CD4-positive, alpha-beta T cell (primary cell): ENCODE measurements around the gene EEF1AKMT3. TPM values are rescaled to one million over a fixed set of nuclear protein-coding genes. Genes with fewer than 3 reads are reported as not detected.

Experiments
- ATAC-seq: fragments of 200-7000 bp; cut with Tn5 transposase; one replicate; pipeline ENCODE4 v1.10.0; 2022; ENCODE audit warnings: mild to moderate bottlenecking; ENCODE audit not compliant: poor library complexity
- CTCF ChIA-PET: fragments of 350-600 bp; sonication (Branson Sonifier 250); formaldehyde crosslinking; loops from one replicate; lab custom pipeline; 2021; ENCODE audit warnings: antibody characterized with exemption, inconsistent platforms; lab: Charles Lee
- POLR2A ChIA-PET: fragments of 350-600 bp; sonication (Branson Sonifier 250); formaldehyde crosslinking; loops from one replicate; lab custom pipeline; 2021; ENCODE audit warnings: antibody characterized with exemption, inconsistent platforms; lab: Charles Lee
- DNase-seq, 14 experiments: peaks; one replicate each; pipeline ENCODE4 v3.0.0-alpha.2; 2013 to 2020; ENCODE audit warnings: mixed read lengths in 2 of 14
- H3K27ac ChIP-seq, 2 donors: one replicate each; pipeline versions ENCODE4 v1.5.1 to v1.7.0; 2013; ENCODE audit warnings: low read length in 2 of 2, low read depth in 1 of 2, mild to moderate bottlenecking in 1 of 2
- H3K27me3 ChIP-seq, 2 experiments: 1 replicate in 1 of 2; 2 replicates in 1 of 2; pipeline versions ENCODE4 v1.6.1 to v1.7.0; 2013; ENCODE audit warnings: low read length in 2 of 2, control low read depth in 1 of 2, mild to moderate bottlenecking in 1 of 2, moderate library complexity in 1 of 2; ENCODE audit not compliant: insufficient read depth in 2 of 2, control insufficient read depth in 1 of 2
- H3K36me3 ChIP-seq: one replicate; pipeline ENCODE4 v1.6.1; 2013; ENCODE audit warnings: low read length, control low read depth; ENCODE audit not compliant: insufficient read depth
- H3K4me1 ChIP-seq: one replicate; pipeline ENCODE4 v1.6.1; 2013; ENCODE audit warnings: low read length, control low read depth; ENCODE audit not compliant: insufficient read depth
- H3K4me3 ChIP-seq: one replicate; pipeline ENCODE4 v1.5.1; 2013; ENCODE audit warnings: mild to moderate bottlenecking, low read length, moderate library complexity
- H3K9me3 ChIP-seq, 2 experiments: 1 replicate in 1 of 2; 2 replicates in 1 of 2; pipeline versions ENCODE4 v1.6.1 to v1.7.0; 2013; ENCODE audit warnings: low read length in 2 of 2, mild to moderate bottlenecking in 2 of 2, control low read depth in 1 of 2, moderate library complexity in 1 of 2; ENCODE audit not compliant: control insufficient read depth in 1 of 2, insufficient read depth in 1 of 2
- H3K27ac Mint-ChIP-seq: one replicate; pipeline ENCODE4 v1.8.0; 2020; ENCODE audit warnings: mixed read lengths
- H3K27me3 Mint-ChIP-seq: one replicate; pipeline ENCODE4 v1.8.0; 2021; ENCODE audit warnings: mixed read lengths
- H3K36me3 Mint-ChIP-seq: one replicate; pipeline ENCODE4 v1.8.0; 2021; ENCODE audit warnings: low read depth, mixed read lengths
- H3K4me1 Mint-ChIP-seq: one replicate; pipeline ENCODE4 v1.8.0; 2021; ENCODE audit warnings: low read depth, mixed read lengths
- H3K4me3 Mint-ChIP-seq: one replicate; pipeline ENCODE4 v1.8.0; 2020; ENCODE audit warnings: mild to moderate bottlenecking, mixed read lengths
- H3K9me3 Mint-ChIP-seq: one replicate; pipeline ENCODE4 v1.8.0; 2020; ENCODE audit warnings: mixed read lengths
- intact Hi-C, 2 experiments: fragments of 100-400 bp; cut with DNase I in 1 of 2; cut with micrococcal nuclease in 1 of 2; formaldehyde crosslinking; loops; one replicate each; pipeline versions ENCODE4 v1.15.1 to v1.9.0; 2023 to 2025; cut with DNase I, micrococcal nuclease
- polyA plus RNA-seq, 2 donors: library from polyadenylated mRNA; unstranded; fragments of 120-200 nt; gene quantifications; one replicate each; pipeline ENCODE4 v1.2.1, GENCODE V29; 2013
- total RNA-seq, 174 experiments: library from RNA in 2 of 174; stranded (reverse) in 2 of 174; gene quantifications; one replicate each; pipeline ENCODE4 v1.2.3 and lab custom pipeline; 2021 to 2026
- TF ChIP-seq, protein P1 (sequence below): fragments of 200-600 bp; IDR thresholded peaks from one replicate; pipeline ENCODE4 v1.8.0; 2022; ENCODE audit warnings: antibody characterized with exemption, mild to moderate bottlenecking

Gene EEF1AKMT3
- total RNA-seq (1 to 10 TPM; 1.1 to 1.4 TPM), total RNA-seq (lab: John Stamatoyannopoulos, UW) (0.46 to 8.7 (median 2.1) reads per million in 172 experiments)
- 9.0 TPM for polyA plus RNA-seq (2013, experiment 1 of 2)
- polyA plus RNA-seq (2013, experiment 2 of 2), result 3.5 TPM

DNA sequence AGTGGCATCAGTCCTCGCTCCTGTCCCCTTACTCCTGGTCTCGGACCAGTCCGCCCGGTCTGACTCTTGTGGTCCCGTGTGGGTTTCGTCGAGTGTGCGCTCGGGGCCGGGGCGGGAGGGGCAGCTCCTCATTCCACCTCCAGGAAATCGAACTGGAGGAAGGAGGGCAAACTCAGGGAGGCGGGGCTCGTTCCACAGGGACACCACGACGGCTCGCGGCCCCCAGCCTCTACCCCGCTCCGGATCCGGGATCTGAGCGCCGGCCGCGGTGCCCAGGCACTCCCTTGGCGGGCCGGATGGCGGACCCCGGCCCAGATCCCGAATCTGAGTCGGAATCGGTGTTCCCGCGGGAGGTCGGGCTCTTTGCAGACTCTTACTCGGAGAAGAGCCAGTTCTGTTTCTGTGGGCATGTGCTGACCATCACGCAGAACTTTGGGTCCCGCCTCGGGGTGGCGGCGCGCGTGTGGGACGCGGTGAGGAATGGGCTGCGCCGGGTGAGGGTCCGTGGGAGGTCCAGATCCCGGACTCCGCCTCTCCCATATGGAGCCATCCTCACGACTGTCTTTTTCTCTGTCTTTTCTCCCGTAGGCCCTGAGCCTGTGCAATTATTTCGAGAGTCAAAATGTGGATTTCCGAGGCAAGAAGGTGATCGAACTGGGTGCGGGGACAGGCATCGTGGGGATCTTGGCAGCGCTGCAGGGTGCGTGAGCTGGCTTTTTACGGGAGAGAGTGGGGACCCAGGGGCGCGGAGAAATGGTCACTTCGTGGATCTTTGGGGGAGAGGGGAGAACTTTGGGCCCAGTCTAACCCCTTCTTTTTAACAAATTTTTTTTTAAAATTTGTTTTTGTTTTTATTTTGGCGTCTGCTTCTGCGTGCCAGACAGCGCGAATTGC is at the start of gene EEF1AKMT3:
Gene EEF1AKMT3 (plus strand): TSS at position 186 of the 894 bp plus-strand sequence. CDS start 111 bp downstream, at position 297.
- CTCF ChIA-PET, result interaction anchor here (0.7 to 3.3 kb wide), 5 partner anchors 8 to 16 kb away, joined by 3 to 10 read pairs (median 6); partner anchors contain the start of gene TSFM
- DNase-seq (peak in 4 of 14 experiments; percentile 22 to 48 (median 38)), ATAC-seq (peak; percentile 7)
- Histone ChIP-seq H3K36me3 (peaks cover 9% of the 10 kb centered on the region), H3K9me3 (no peaks in the 10 kb centered on the region), H3K4me3 (peak within 1 kb of the TSS; percentile 63), H3K4me1 (peaks cover 28% of the 10 kb centered on the region), H3K27ac (peak within 1 kb of the TSS; percentile 79 to 85), H3K27me3 (peaks cover 0 to 1% of the 10 kb centered on the region in 2 experiments)
- POLR2A ChIA-PET, result interaction anchor here (0.7 to 1.5 kb wide), 13 partner anchors 9 to 164 kb away, joined by 3 to 15 read pairs (median 3); partner anchors contain the start of genes CDK4 and TSFM
- Mint-ChIP-seq H3K27ac (peak within 1 kb of the TSS; percentile 93), H3K36me3 (peaks cover 23% of the 10 kb centered on the region), H3K4me3 (peak within 1 kb of the TSS; percentile 94), H3K27me3 (no peaks in the 10 kb centered on the region), H3K9me3 (no peaks in the 10 kb centered on the region), H3K4me1 (peaks cover 15% of the 10 kb centered on the region)
- intact Hi-C loops, result loop anchor here (1.0 to 5.0 kb wide), 3 partner anchors 10 to 75 kb away; partner anchors contain the start of genes CTDSP2 (in 1 of the 2) and TSFM (in 1 of the 2)
- TF ChIP-seq, protein P1, sequence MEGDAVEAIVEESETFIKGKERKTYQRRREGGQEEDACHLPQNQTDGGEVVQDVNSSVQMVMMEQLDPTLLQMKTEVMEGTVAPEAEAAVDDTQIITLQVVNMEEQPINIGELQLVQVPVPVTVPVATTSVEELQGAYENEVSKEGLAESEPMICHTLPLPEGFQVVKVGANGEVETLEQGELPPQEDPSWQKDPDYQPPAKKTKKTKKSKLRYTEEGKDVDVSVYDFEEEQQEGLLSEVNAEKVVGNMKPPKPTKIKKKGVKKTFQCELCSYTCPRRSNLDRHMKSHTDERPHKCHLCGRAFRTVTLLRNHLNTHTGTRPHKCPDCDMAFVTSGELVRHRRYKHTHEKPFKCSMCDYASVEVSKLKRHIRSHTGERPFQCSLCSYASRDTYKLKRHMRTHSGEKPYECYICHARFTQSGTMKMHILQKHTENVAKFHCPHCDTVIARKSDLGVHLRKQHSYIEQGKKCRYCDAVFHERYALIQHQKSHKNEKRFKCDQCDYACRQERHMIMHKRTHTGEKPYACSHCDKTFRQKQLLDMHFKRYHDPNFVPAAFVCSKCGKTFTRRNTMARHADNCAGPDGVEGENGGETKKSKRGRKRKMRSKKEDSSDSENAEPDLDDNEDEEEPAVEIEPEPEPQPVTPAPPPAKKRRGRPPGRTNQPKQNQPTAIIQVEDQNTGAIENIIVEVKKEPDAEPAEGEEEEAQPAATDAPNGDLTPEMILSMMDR, result no peak

DNA sequence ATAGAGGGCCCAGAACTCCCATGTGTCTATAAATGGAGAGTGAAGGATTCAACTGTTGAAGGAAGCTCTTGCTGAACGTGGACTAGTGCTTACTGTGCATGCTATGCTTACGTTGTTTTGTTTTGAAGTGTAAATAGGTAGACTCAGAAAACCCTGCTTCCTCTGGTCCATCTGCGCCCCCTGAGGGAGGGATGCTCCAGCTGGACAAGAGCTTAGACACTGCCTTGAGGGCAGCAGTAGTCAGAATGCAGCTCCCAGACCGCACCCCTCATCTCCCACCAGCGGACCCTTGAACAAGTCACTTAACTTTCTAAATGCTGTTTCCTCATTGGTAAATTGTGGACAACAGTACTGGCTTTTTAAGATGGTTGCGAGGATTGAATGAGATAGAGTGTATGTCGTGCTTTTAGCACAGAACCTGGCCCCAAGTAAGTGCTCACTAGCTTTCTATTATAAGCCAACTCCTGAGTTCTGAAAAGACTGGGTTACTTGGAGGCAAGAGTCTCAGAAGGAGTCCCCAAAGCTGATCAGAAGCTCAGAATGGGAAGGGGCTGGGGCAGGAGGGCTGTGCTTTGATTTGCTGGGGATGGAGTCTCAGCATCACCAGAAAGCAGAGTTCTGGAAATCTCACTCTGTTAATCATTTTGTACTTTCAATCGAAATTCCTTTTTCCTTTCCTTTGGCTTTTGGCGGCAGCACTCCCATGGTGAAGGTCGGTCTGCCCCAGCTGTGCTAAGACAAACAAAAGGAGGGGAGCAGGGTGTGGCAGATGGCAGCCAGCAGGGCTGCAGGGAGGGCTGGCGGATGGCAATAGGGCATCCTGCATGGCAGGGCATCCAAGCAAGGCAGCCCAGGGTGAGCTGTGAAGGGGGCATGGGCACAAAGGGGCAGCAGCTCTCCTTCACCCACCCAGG is 49.4 kb upstream of the EEF1AKMT3 start:
- H3K4me3 Mint-ChIP-seq, result no peak overlapping the region
- CTCF ChIA-PET, result interaction anchor here (0.7 kb wide), 1 partner anchor 15 kb away, joined by 3 read pairs; no protein-coding TSS in a partner anchor
- no peak for ATAC-seq

More for the DNA sequence above, 49.4 kb upstream of the EEF1AKMT3 start:
- TF ChIP-seq, protein P1, result no peak
- Mint-ChIP-seq H3K9me3 (no peaks in the 10 kb centered on the region), H3K4me1 (peaks cover 27% of the 10 kb centered on the region), H3K27me3 (no peaks in the 10 kb centered on the region), H3K27ac (peak overlapping the region; percentile 67), H3K36me3 (peaks cover 69% of the 10 kb centered on the region)
- H3K4me3 ChIP-seq, result no peak overlapping the region
- peaks cover 10% of the 10 kb centered on the region for H3K4me1 ChIP-seq
- no peaks in the 10 kb centered on the region for H3K27me3 ChIP-seq
- intact Hi-C loops, result no loop called here
- peaks cover 0 to 12% of the 10 kb centered on the region in 2 experiments for H3K9me3 ChIP-seq
- DNase-seq, result peak in 1 of 14 experiments; percentile 13
- POLR2A ChIA-PET, result interaction anchor here (1.3 kb wide), 1 partner anchor 18 kb away, joined by 4 read pairs; no protein-coding TSS in a partner anchor
- peaks cover 51% of the 10 kb centered on the region for H3K36me3 ChIP-seq
- peak overlapping the region in 1 of 2 donors; percentile 4 for H3K27ac ChIP-seq
